ENCODE measurements around the gene MUC6.

MUC6 gene, protein sequence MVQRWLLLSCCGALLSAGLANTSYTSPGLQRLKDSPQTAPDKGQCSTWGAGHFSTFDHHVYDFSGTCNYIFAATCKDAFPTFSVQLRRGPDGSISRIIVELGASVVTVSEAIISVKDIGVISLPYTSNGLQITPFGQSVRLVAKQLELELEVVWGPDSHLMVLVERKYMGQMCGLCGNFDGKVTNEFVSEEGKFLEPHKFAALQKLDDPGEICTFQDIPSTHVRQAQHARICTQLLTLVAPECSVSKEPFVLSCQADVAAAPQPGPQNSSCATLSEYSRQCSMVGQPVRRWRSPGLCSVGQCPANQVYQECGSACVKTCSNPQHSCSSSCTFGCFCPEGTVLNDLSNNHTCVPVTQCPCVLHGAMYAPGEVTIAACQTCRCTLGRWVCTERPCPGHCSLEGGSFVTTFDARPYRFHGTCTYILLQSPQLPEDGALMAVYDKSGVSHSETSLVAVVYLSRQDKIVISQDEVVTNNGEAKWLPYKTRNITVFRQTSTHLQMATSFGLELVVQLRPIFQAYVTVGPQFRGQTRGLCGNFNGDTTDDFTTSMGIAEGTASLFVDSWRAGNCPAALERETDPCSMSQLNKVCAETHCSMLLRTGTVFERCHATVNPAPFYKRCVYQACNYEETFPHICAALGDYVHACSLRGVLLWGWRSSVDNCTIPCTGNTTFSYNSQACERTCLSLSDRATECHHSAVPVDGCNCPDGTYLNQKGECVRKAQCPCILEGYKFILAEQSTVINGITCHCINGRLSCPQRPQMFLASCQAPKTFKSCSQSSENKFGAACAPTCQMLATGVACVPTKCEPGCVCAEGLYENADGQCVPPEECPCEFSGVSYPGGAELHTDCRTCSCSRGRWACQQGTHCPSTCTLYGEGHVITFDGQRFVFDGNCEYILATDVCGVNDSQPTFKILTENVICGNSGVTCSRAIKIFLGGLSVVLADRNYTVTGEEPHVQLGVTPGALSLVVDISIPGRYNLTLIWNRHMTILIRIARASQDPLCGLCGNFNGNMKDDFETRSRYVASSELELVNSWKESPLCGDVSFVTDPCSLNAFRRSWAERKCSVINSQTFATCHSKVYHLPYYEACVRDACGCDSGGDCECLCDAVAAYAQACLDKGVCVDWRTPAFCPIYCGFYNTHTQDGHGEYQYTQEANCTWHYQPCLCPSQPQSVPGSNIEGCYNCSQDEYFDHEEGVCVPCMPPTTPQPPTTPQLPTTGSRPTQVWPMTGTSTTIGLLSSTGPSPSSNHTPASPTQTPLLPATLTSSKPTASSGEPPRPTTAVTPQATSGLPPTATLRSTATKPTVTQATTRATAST (N-terminal part only)

DNA sequence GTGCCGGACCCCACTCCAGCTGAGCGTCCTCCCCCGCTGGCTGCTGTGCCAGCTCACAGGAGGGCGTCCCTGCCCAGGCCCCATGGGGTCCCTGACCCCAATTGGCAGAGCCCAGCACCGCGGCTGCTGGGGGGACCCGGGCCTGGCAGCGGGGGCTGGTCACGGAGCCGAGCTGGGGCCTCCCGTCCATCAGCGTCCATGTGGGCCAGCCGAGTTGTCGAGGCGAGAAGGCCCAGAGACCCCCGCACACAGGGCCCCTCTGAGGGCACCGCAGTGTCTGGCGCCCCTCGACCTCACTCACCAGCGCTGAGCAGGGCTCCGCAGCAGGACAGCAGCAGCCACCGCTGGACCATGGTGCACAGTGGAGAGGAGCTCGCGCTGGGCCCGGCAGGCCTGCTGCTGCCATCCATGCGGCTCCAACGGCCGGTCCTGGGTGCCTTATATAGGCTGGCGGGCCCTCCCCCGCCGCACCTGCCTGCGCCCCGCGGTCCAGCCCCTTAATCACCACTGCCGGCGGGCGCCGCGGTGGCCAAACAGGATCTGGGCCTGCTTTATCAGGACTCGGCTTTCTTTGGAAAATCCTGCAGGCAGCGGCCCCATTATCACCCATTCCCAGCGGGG lies at the start of gene MUC6:
Gene MUC6 (minus strand): TSS at position 416 of the 621 bp plus-strand sequence. CDS start 63 bp downstream, at position 353.
- DNase-seq (ENCODE audit: low read depth) = no peak
- TF ChIP-seq, protein P1, sequence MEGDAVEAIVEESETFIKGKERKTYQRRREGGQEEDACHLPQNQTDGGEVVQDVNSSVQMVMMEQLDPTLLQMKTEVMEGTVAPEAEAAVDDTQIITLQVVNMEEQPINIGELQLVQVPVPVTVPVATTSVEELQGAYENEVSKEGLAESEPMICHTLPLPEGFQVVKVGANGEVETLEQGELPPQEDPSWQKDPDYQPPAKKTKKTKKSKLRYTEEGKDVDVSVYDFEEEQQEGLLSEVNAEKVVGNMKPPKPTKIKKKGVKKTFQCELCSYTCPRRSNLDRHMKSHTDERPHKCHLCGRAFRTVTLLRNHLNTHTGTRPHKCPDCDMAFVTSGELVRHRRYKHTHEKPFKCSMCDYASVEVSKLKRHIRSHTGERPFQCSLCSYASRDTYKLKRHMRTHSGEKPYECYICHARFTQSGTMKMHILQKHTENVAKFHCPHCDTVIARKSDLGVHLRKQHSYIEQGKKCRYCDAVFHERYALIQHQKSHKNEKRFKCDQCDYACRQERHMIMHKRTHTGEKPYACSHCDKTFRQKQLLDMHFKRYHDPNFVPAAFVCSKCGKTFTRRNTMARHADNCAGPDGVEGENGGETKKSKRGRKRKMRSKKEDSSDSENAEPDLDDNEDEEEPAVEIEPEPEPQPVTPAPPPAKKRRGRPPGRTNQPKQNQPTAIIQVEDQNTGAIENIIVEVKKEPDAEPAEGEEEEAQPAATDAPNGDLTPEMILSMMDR (IDR thresholded peaks at IDR 0.05; ENCODE audit: low read depth, low read length, missing control alignments) = no peak
- H3K4me3 ChIP-seq (ENCODE audit: low read depth, low read length) = no peak within 1 kb of the TSS

DNA sequence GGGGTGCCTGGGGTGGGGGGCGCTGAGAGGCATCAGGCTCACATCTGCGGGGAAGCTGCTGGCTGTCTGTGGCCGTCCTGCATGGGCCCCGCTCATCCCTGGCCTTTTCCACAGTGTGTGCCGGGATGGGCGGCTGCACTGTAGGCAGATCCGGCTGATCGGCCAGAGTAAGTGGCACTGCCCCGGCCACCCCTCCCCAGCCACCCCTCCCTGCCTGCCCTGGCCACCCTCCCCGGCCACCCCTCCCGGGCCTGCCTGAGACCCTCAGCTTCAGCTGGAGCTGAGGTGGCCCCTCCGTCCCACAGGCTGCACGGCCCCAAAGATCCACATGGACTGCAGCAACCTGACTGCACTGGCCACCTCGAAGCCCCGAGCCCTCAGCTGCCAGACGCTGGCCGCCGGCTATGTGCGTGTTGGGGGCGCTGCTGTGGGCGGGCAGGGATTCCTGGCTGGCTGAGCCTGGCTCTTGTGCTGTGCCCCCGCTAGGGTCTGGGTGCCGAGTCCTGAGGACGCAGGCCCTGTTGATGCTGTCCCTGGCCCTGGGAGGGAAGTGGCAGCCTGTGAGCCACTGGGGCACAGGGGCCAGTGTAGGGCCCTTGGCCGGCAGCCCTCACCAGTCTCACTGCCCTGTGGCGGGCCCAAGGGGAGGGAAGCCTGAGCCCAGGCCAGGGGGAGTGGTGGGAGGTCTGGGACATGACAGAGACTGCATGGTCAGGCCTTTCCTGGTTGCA lies 49.1 kb upstream of the MUC6 start:
- TF ChIP-seq, protein P1 (IDR thresholded peaks at IDR 0.05; ENCODE audit: low read depth, low read length, missing control alignments) = no peak
- DNase-seq (ENCODE audit: low read depth) = no peak
- H3K4me3 ChIP-seq (ENCODE audit: low read depth, low read length) = no peak overlapping the region

DNA sequence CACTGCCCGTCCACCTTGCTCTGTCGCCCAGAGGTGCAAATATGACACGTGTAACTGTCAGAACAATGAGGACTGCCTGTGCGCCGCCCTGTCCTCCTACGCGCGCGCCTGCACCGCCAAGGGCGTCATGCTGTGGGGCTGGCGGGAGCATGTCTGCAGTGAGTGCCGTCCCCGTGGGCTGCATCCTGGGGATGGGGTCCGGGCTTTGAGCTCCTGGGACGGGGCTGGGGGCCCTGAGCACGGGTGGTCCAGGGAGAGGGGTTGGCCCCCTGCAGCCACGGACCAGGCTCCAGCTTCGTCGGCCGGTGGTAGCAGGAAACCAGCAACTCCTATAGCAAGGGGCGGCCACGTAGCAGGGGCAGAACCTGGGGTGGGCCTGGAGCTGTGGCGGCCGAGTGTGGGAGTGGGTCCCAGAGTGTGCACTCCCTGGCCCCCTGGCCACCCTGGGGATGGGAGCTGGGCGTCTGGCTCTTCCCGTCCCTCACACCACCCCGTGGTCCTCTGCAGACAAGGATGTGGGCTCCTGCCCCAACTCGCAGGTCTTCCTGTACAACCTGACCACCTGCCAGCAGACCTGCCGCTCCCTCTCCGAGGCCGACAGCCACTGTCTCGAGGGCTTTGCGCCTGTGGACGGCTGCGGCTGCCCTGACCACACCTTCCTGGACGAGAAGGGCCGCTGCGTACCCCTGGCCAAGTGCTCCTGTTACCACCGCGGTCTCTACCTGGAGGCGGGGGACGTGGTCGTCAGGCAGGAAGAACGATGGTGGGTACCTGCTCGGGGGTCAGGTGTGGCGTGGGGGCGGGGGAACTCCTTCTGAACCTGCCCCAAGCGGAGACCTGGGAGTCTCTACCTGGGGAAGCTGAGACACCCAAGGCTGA lies 48.3 kb upstream of the MUC6 start:
- no peak for DNase-seq (ENCODE audit: low read depth)
- H3K4me3 ChIP-seq (ENCODE audit: low read depth, low read length) = no peak overlapping the region
- TF ChIP-seq, protein P1 (IDR thresholded peaks at IDR 0.05; ENCODE audit: low read depth, low read length, missing control alignments) = no peak

DNA sequence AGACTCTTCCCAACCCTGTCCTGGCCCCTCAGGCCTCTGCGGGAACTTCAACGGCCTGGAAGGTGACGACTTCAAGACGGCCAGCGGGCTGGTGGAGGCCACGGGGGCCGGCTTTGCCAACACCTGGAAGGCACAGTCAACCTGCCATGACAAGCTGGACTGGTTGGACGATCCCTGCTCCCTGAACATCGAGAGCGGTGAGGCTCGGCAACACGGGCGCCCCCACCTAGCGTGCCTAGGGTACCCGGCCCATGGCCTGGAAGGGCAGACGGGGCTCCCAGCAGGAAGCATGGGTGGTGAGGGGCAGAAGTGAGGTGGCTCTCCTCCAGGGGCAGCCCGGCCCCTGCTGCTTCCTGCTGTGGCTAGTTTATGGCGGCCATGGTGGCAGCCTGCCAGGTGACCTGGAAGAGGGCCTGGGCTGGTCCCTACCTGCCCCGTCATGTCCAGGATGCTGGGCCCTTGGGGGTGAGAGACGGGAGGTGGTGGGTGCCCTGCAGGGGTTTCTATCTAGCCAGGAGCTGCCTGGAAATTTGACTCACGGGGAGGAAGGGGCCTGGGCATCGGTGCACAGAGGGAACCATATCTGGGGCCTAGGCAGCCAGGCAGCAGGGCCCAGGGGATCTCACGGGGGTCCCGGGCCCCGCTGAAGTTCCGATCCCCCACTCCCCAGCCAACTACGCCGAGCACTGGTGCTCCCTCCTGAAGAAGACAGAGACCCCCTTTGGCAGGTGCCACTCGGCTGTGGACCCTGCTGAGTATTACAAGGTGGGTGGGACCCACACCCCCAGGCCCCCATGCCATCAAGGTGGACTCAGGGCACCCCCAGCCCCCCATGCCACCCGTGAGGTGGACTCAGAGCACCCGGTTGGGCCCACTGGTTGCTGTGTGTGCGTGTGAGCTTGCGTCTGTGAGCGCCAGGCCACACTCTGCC lies 47.4 kb upstream of the MUC6 start:
- TF ChIP-seq, protein P1 (IDR thresholded peaks at IDR 0.05; ENCODE audit: low read depth, low read length, missing control alignments) = no peak
- H3K4me3 ChIP-seq (ENCODE audit: low read depth, low read length) = no peak overlapping the region
- no peak for DNase-seq (ENCODE audit: low read depth)

Measured in GM12864 (cell line).